Thyroid gland (tissue), 4 donors: ENCODE data around the gene NR1D2. TPM values are rescaled to one million over a fixed set of nuclear protein-coding genes. Genes with fewer than 3 reads are reported as not detected.
A peak's percentile ranks its signal among the peaks of the same experiment; 100 is the strongest.
"Not testable (repeated sequence)": the region's sequence is repeated elsewhere in the genome, so short reads cannot be mapped to it uniquely, and the experiment has no call there.

ENCODE experiments used
- DNase-seq, 2 donors: peaks; one replicate each; pipeline ENCODE4 v3.0.0-alpha.2; 2019
- H3K27ac ChIP-seq, 3 donors: fragments of 200-600 bp; sonication (generic); 1 replicate in 2 of 3; 2 replicates in 1 of 3; pipeline ENCODE4 v1.5.1; 2016 to 2019; ENCODE audit warnings: mild to moderate bottlenecking in 1 of 3, moderate library complexity in 1 of 3
- H3K27me3 ChIP-seq: fragments of 200-600 bp; sonication (generic); one replicate; pipeline ENCODE4 v1.5.1; 2019
- H3K36me3 ChIP-seq, 2 donors: fragments of 200-600 bp; sonication (generic); one replicate each; pipeline ENCODE4 v1.5.1; 2016 to 2019
- H3K4me1 ChIP-seq, 2 donors: fragments of 200-600 bp; sonication (generic); one replicate each; pipeline ENCODE4 v1.5.1; 2017 to 2019
- H3K4me3 ChIP-seq, 3 donors: fragments of 200-600 bp; sonication (generic); replicated peaks in 1 of 3; 1 replicate in 2 of 3; 2 replicates in 1 of 3; pipeline ENCODE4 v1.5.1; 2016; ENCODE audit warnings: mild to moderate bottlenecking in 1 of 3
- H3K9me3 ChIP-seq: fragments of 200-600 bp; sonication (generic); one replicate; pipeline ENCODE4 v1.5.1; 2017
- CTCF ChIP-seq, 6 experiments: fragments of 200-600 bp in 3 of 6; fragments of 450-650 bp in 3 of 6; sonication (generic) in 3 of 6; IDR thresholded peaks; one replicate each; pipeline ENCODE4 v1.5.1; 2016 to 2019; ENCODE audit warnings: antibody characterized with exemption in 6 of 6, mild to moderate bottlenecking in 2 of 6, inconsistent platforms in 1 of 6, moderate library complexity in 1 of 6
- POLR2A ChIP-seq, 2 donors: fragments of 450-650 bp; IDR thresholded peaks; one replicate each; pipeline ENCODE4 v1.6.1; 2017; ENCODE audit warnings: antibody characterized with exemption in 2 of 2, mild to moderate bottlenecking in 2 of 2, moderate library complexity in 1 of 2
- WGBS, 2 donors: methylation state at CpG; one replicate each; pipeline ENCODE4 v1.1.5; 2017; 5-methylcytosine and 5-hydroxymethylcytosine counted together
- intact Hi-C: fragments of 100-400 bp; cut with DNase I; formaldehyde crosslinking; loops from one replicate; pipeline ENCODE4 v1.15.1; 2023
- total RNA-seq, 4 donors: library from RNA; depleted of rRNA; stranded (reverse); fragments of >200 nt; gene quantifications; one replicate each; pipeline ENCODE4 v1.2.3, GENCODE V29; 2016

The NR1D2 gene
- total RNA-seq = 100 to 1,000 TPM in 1 of 4 donors, 10 to 100 TPM in 3; 44.2 to 108 (median 68.1) TPM

- peak within 1 kb of the TSS; percentile 95 to 97 (median 97) for H3K27ac ChIP-seq
- H3K27me3 ChIP-seq = no peaks in the 10 kb centered on the region
- DNase-seq = peak; percentile 84
- H3K4me3 ChIP-seq = peak within 1 kb of the TSS; percentile 24 to 74 (median 73)
- TF ChIP-seq POLR2A (IDR thresholded peaks at IDR 0.05) (peak; percentile 83 to 86), CTCF (IDR thresholded peaks at IDR 0.05) (peak in 1 of 6 experiments; percentile 10)
- 1% methylated on average over 20 to 45 of the region's 88 CpGs for WGBS, 2 donors
- H3K9me3 ChIP-seq = no peaks in the 10 kb centered on the region
- H3K36me3 ChIP-seq = no peaks in the 10 kb centered on the region
- H3K4me1 ChIP-seq = peaks cover 33 to 36% of the 10 kb centered on the region in 2 donors
- intact Hi-C loops = no loop called here
Observed at GRCh38 chr3:23944861-23945662, at the start of gene NR1D2. TSS of gene NR1D2 (plus strand) at chr3:23945286. CDS start at chr3:23945579, 293 bp downstream.

GRCh38 chr3:23900744-23901143 is 44.3 kb upstream of the NR1D2 start:
- H3K4me3 ChIP-seq = no peak overlapping the region
- no peaks in the 10 kb centered on the region for H3K4me1 ChIP-seq
- WGBS, 2 donors = 89 to 94% methylated on average over 6 of the region's 6 CpGs
- no peak overlapping the region for H3K27ac ChIP-seq
- no peak for TF ChIP-seq POLR2A (IDR thresholded peaks at IDR 0.05)
- TF ChIP-seq CTCF (IDR thresholded peaks at IDR 0.05) = no peak
- intact Hi-C loops = no loop called here
- DNase-seq = no peak
- H3K9me3 ChIP-seq = no peaks in the 10 kb centered on the region
- H3K36me3 ChIP-seq = peaks cover 9% of the 10 kb centered on the region in 2 donors
- H3K27me3 ChIP-seq = no peaks in the 10 kb centered on the region

- DNase-seq = no peak
- no peaks in the 10 kb centered on the region for H3K4me1 ChIP-seq
- H3K27me3 ChIP-seq = no peaks in the 10 kb centered on the region
- H3K36me3 ChIP-seq = peaks cover 2 to 5% of the 10 kb centered on the region in 2 donors
- H3K9me3 ChIP-seq = no peaks in the 10 kb centered on the region
- H3K27ac ChIP-seq = no peak overlapping the region
- no peak overlapping the region for H3K4me3 ChIP-seq
- intact Hi-C loops = no loop called here
- TF ChIP-seq POLR2A (IDR thresholded peaks at IDR 0.05) = no peak
- no peak for TF ChIP-seq CTCF (IDR thresholded peaks at IDR 0.05)
Observed at GRCh38 chr3:23904545-23904944, 40.5 kb upstream of the NR1D2 start.

GRCh38 chr3:23909341-23909740 is 35.7 kb upstream of the NR1D2 start:
- Histone ChIP-seq H3K4me1 (peaks cover 0 to 2% of the 10 kb centered on the region in 2 donors), H3K27ac (no peak overlapping the region), H3K27me3 (no peaks in the 10 kb centered on the region), H3K9me3 (no peaks in the 10 kb centered on the region), H3K36me3 (peaks cover 2 to 12% of the 10 kb centered on the region in 2 donors), H3K4me3 (no peak overlapping the region)
- no peak for DNase-seq
- intact Hi-C loops = no loop called here
- TF ChIP-seq POLR2A (IDR thresholded peaks at IDR 0.05) = no peak
- TF ChIP-seq CTCF (IDR thresholded peaks at IDR 0.05) = no peak
- 95 to 96% methylated on average over 7 of the region's 7 CpGs for WGBS, 2 donors

- intact Hi-C loops = no loop called here
- TF ChIP-seq POLR2A (IDR thresholded peaks at IDR 0.05) (no peak), CTCF (IDR thresholded peaks at IDR 0.05) (no peak)
- peaks cover 2 to 12% of the 10 kb centered on the region in 2 donors for H3K36me3 ChIP-seq
- no peak overlapping the region for H3K4me3 ChIP-seq
- no peaks in the 10 kb centered on the region for H3K9me3 ChIP-seq
- no peaks in the 10 kb centered on the region for H3K27me3 ChIP-seq
- peaks cover 15 to 19% of the 10 kb centered on the region in 2 donors for H3K4me1 ChIP-seq
- DNase-seq = no peak
- no peak overlapping the region for H3K27ac ChIP-seq
- 93 to 94% methylated on average over 2 of the region's 2 CpGs for WGBS, 2 donors
Observed at GRCh38 chr3:23911397-23911796, 33.7 kb upstream of the NR1D2 start.

GRCh38 chr3:23912335-23912734 is 32.8 kb upstream of the NR1D2 start:
- H3K36me3 ChIP-seq = peaks cover 2 to 12% of the 10 kb centered on the region in 2 donors
- H3K9me3 ChIP-seq, intact Hi-C loops, H3K27me3 ChIP-seq, DNase-seq, H3K27ac ChIP-seq, H3K4me3 ChIP-seq: not testable (repeated sequence)
- peaks cover 15 to 19% of the 10 kb centered on the region in 2 donors for H3K4me1 ChIP-seq
- 94 to 99% methylated on average over 3 of the region's 3 CpGs for WGBS, 2 donors
